HCT116 (cell line): ENCODE data around the gene UBE2M. TPM values are rescaled to one million over a fixed set of nuclear protein-coding genes. Genes with fewer than 3 reads are reported as not detected.

Experiments used
- ATAC-seq: fragments of 200-7000 bp; cut with Tn5 transposase; 2 replicates; pipeline ENCODE4 v1.9.1; 2020; ENCODE audit warnings: mild to moderate bottlenecking, moderate library complexity
- BruUV-seq: library from RNA; stranded (reverse); fragments of 400-500 nt; replicated peaks from 2 replicates; lab custom pipeline; 2021; lab: Mats Ljungman, UMichigan
- CTCF ChIA-PET: fragments of 300-600 bp; sonication (Branson Sonifier 250); formaldehyde crosslinking; loops from one replicate; lab custom pipeline; 2021; ENCODE audit warnings: antibody characterized with exemption; lab: Charles Lee
- POLR2A ChIA-PET: fragments of 300-600, 350-600 bp; sonication (Branson Sonifier 250); formaldehyde crosslinking; loops from one replicate; lab custom pipeline; 2021; ENCODE audit warnings: antibody characterized with exemption; lab: Charles Lee
- RAD21 ChIA-PET, 2 experiments: fragments of 300-600 bp; sonication (Branson Sonifier 250); formaldehyde crosslinking; loops; one replicate each; lab custom pipeline; 2023; ENCODE audit warnings: low total read pairs in 2 of 2; ENCODE audit not compliant: uncharacterized antibody in 2 of 2, unreplicated experiment in 2 of 2, low non-redundant PET in 1 of 2; lab: Charles Lee
- DNase-seq: peaks from one replicate; pipeline ENCODE4 v3.0.0-alpha.2; 2010; ENCODE audit warnings: low read depth, low spot score
- H2AFZ ChIP-seq: fragments of 200-600 bp; shearing (Covaris generic), sonication (generic); 2 replicates; pipeline ENCODE4 v1.6.1; 2017; ENCODE audit warnings: low read depth, mixed run types, mixed read lengths, antibody characterized with exemption, low read length; ENCODE audit not compliant: poor library complexity, severe bottlenecking
- H3K27ac ChIP-seq: 2 replicates; pipeline ENCODE4 v1.5.1; 2012; ENCODE audit warnings: low read depth, low read length
- H3K27me3 ChIP-seq: fragments of 200-600 bp; sonication (generic); 2 replicates; pipeline ENCODE4 v1.6.1; 2016; ENCODE audit warnings: mixed run types, low read length, mixed read lengths; ENCODE audit not compliant: insufficient read depth
- H3K36me3 ChIP-seq, 2 experiments: fragments of 200-500 bp in 1 of 2; fragments of 200-600 bp in 1 of 2; sonication (Bioruptor generic) in 1 of 2; sonication (generic) in 1 of 2; 2 replicates each; pipeline versions ENCODE4 v1.5.1 to v1.6.1; 2014 to 2016; ENCODE audit warnings: low read length in 2 of 2, inconsistent platforms in 1 of 2, mixed read lengths in 1 of 2, mixed run types in 1 of 2; ENCODE audit not compliant: insufficient read depth in 2 of 2, control insufficient read depth in 1 of 2
- H3K4me1 ChIP-seq, 2 experiments: fragments of 200-600 bp in 1 of 2; sonication (generic) in 1 of 2; 2 replicates each; pipeline versions ENCODE4 v1.5.1 to v1.6.1; 2012 to 2017; ENCODE audit warnings: low read length in 2 of 2, inconsistent platforms in 1 of 2, mild to moderate bottlenecking in 1 of 2, mixed read lengths in 1 of 2, mixed run types in 1 of 2, moderate library complexity in 1 of 2; ENCODE audit not compliant: insufficient read depth in 2 of 2, control insufficient read depth in 1 of 2
- H3K4me2 ChIP-seq: fragments of 200-600 bp; sonication (generic); 2 replicates; pipeline ENCODE4 v1.6.1; 2017; ENCODE audit warnings: mixed run types, low read length, mixed read lengths
- H3K4me3 ChIP-seq, 2 experiments: fragments of 200-600 bp in 1 of 2; sonication (generic) in 1 of 2; replicated peaks in 1 of 2; 2 replicates each; pipeline ENCODE4 v1.5.1; 2011 to 2016; ENCODE audit warnings: low read length in 2 of 2, control low read depth in 1 of 2, low read depth in 1 of 2, mild to moderate bottlenecking in 1 of 2, mixed read lengths in 1 of 2, mixed run types in 1 of 2
- H3K79me2 ChIP-seq: fragments of 200-600 bp; sonication (generic); 2 replicates; pipeline ENCODE4 v1.6.1; 2017; ENCODE audit warnings: mild to moderate bottlenecking, mixed run types, low read length, moderate library complexity, mixed read lengths; ENCODE audit not compliant: insufficient read depth
- H3K9ac ChIP-seq: fragments of 200-600 bp; sonication (generic); 2 replicates; pipeline ENCODE4 v1.6.1; 2016; ENCODE audit warnings: low read length, mixed read lengths
- H3K9me2 ChIP-seq: fragments of 200-600 bp; sonication (generic), shearing (Covaris generic); 2 replicates; pipeline ENCODE4 v1.6.1; 2017; ENCODE audit warnings: mixed run types, mild to moderate bottlenecking, moderate library complexity; ENCODE audit not compliant: insufficient read depth
- H3K9me3 ChIP-seq, 2 experiments: fragments of 200-500 bp in 1 of 2; fragments of 200-600 bp in 1 of 2; sonication (Bioruptor generic) in 1 of 2; sonication (generic) in 1 of 2; 2 replicates each; pipeline ENCODE4 v1.6.1; 2014 to 2017; ENCODE audit warnings: low read length in 2 of 2, mixed read lengths in 2 of 2, inconsistent platforms in 1 of 2, low read depth in 1 of 2, mild to moderate bottlenecking in 1 of 2, mixed run types in 1 of 2, moderate library complexity in 1 of 2; ENCODE audit not compliant: control insufficient read depth in 1 of 2, insufficient read depth in 1 of 2
- H4K20me1 ChIP-seq: fragments of 200-600 bp; sonication (generic), shearing (Covaris generic); 2 replicates; pipeline ENCODE4 v1.6.1; 2017; ENCODE audit warnings: mixed run types, mild to moderate bottlenecking, moderate library complexity; ENCODE audit not compliant: insufficient read depth
- CTCF ChIP-seq, 3 experiments: fragments of 200-600 bp in 1 of 3; sonication (generic) in 1 of 3; IDR thresholded peaks in 2 of 3; conservative IDR thresholded peaks in 1 of 3; 2 replicates each; pipeline ENCODE4 v1.5.1; 2012 to 2017; ENCODE audit warnings: low read depth in 2 of 3, low read length in 2 of 3, antibody characterized with exemption in 1 of 3, borderline replicate concordance in 1 of 3, control low read depth in 1 of 3, mild to moderate bottlenecking in 1 of 3, mixed read lengths in 1 of 3, mixed run types in 1 of 3, moderate library complexity in 1 of 3; ENCODE audit not compliant: insufficient read depth in 1 of 3
- EGR1 ChIP-seq: IDR thresholded peaks from 2 replicates; pipeline ENCODE4 v1.6.1; 2012; ENCODE audit warnings: low read depth
- ELF1 ChIP-seq: IDR thresholded peaks from 2 replicates; pipeline ENCODE4 v1.6.1; 2012; ENCODE audit warnings: low read depth, borderline replicate concordance
- EZH2phosphoT487 ChIP-seq: fragments of 200-600 bp; IDR thresholded peaks from 2 replicates; pipeline ENCODE4 v1.6.1; 2018; ENCODE audit warnings: antibody characterized with exemption, borderline replicate concordance
- FOSL1 ChIP-seq: IDR thresholded peaks from 2 replicates; pipeline ENCODE4 v1.6.1; 2012; ENCODE audit warnings: low read depth
- POLR2A ChIP-seq: IDR thresholded peaks from 2 replicates; pipeline ENCODE4 v1.7.0; 2011; ENCODE audit warnings: borderline replicate concordance; ENCODE audit not compliant: insufficient read depth, insufficient read length; ENCODE audit errors: extremely low read depth
- POLR2AphosphoS5 ChIP-seq: IDR thresholded peaks from 2 replicates; pipeline ENCODE4 v1.6.1; 2011; ENCODE audit warnings: mild to moderate bottlenecking, low read depth, low read length, moderate library complexity
- REST ChIP-seq: IDR thresholded peaks from 2 replicates; pipeline ENCODE4 v1.6.1; 2012; ENCODE audit warnings: low read depth
- SP1 ChIP-seq: IDR thresholded peaks from 2 replicates; pipeline ENCODE4 v1.6.1; 2012; ENCODE audit warnings: low read depth
- SRF ChIP-seq: IDR thresholded peaks from 2 replicates; pipeline ENCODE4 v1.6.1; 2012; ENCODE audit warnings: low read depth
- YY1 ChIP-seq: IDR thresholded peaks from 2 replicates; pipeline ENCODE4 v1.6.1; 2011; ENCODE audit warnings: low read length, low read depth, moderate library complexity, mild to moderate bottlenecking; ENCODE audit not compliant: insufficient replicate concordance; ENCODE audit errors: extremely low read depth
- ZBTB33 ChIP-seq: IDR thresholded peaks from 2 replicates; pipeline ENCODE4 v1.6.1; 2011; ENCODE audit warnings: mild to moderate bottlenecking, low read length, moderate library complexity; ENCODE audit not compliant: insufficient replicate concordance; ENCODE audit errors: extremely low read depth
- ZFX ChIP-seq: fragments of 450-650 bp; IDR thresholded peaks from 2 replicates; pipeline ENCODE4 v1.6.1; 2017
- intact Hi-C: fragments of 100-400 bp; cut with micrococcal nuclease; formaldehyde crosslinking; loops from 2 replicates; pipeline ENCODE4 v1.10.0; 2022
- total RNA-seq: library from RNA; stranded (reverse); gene quantifications from one replicate; pipeline ENCODE4 v1.2.1, GENCODE V29; 2021; ENCODE audit not compliant: unreplicated experiment

UBE2M gene
- total RNA-seq, 1 experiment from 2014 or later: 120 TPM

GRCh38 chr19:58569943-58570670 is 11.7 kb upstream of the UBE2M start:
- Histone ChIP-seq H3K4me1 (peaks cover 12 to 20% of the 10 kb centered on the region in 2 experiments), H3K9ac (no peak overlapping the region), H3K27me3 (no peaks in the 10 kb centered on the region), H3K79me2 (peaks cover 8% of the 10 kb centered on the region; the same call in 1 of the 2 replicates), H3K4me3 (no peak overlapping the region), H3K9me3 (no peaks in the 10 kb centered on the region), H3K4me2 (no peak overlapping the region), H3K27ac (no peak overlapping the region), H3K9me2 (no peaks in the 10 kb centered on the region), H4K20me1 (no peaks in the 10 kb centered on the region), H2AFZ (no peak overlapping the region), H3K36me3 (peaks cover 0 to 14% of the 10 kb centered on the region in 2 experiments; a peak in 1 of 4 replicates)
- ChIA-PET POLR2A (interaction anchor here (1.0 kb wide), 1 partner anchor 11 kb away, joined by 3 read pairs; no protein-coding TSS in a partner anchor), CTCF (no interaction called here), RAD21 (no interaction called here)
- ATAC-seq (no peak), DNase-seq (no peak)
- no TSS peak for BruUV-seq
- intact Hi-C loops: no loop called here
- TF ChIP-seq REST (no peak), SP1 (no peak), ELF1 (no peak), ZBTB33 (no peak), EGR1 (no peak), FOSL1 (no peak), YY1 (no peak), ZFX (no peak), POLR2AphosphoS5 (no peak), EZH2phosphoT487 (no peak), POLR2A (no peak), SRF (no peak), CTCF (IDR thresholded peaks at IDR 0.05 in 2 of 3, conservative IDR thresholded peaks at IDR 0.05 in 1 of 3; ENCODE audit: borderline replicate concordance in 1 of 3, insufficient read depth in 1 of 3, low read depth in 2 of 3, low read length in 2 of 3) (no peak)
